Astrocyte (in vitro differentiated cells and primary cell): ENCODE data around the gene WDR47. TPM values are rescaled to one million over a fixed set of nuclear protein-coding genes. Genes with fewer than 3 reads are reported as not detected.
"Not testable (repeated sequence)": the region's sequence is repeated elsewhere in the genome, so short reads cannot be mapped to it uniquely, and the experiment has no call there.

Experiments used
- DNase-seq: peaks from one replicate; pipeline ENCODE4 v3.0.0-alpha.2; 2010; ENCODE audit warnings: low read depth
- FAIRE-seq: peaks from 2 replicates; lab custom pipeline; 2011; peaks lifted over from hg19 to GRCh38; lab: Jason Lieb, UNC
- H2AFZ ChIP-seq: 2 replicates; pipeline ENCODE4 v1.6.0; 2012; ENCODE audit warnings: low read depth, low read length, inconsistent platforms
- H3K27ac ChIP-seq: 2 replicates; pipeline ENCODE4 v1.5.1; 2011; ENCODE audit warnings: low read depth, low read length, inconsistent platforms
- H3K27me3 ChIP-seq: 2 replicates; pipeline ENCODE4 v1.6.0; 2011; ENCODE audit warnings: low read length, inconsistent platforms; ENCODE audit not compliant: insufficient read depth
- H3K36me3 ChIP-seq: 2 replicates; pipeline ENCODE4 v1.5.1; 2011; ENCODE audit warnings: low read length, inconsistent platforms; ENCODE audit not compliant: insufficient read depth
- H3K4me1 ChIP-seq: 2 replicates; pipeline ENCODE4 v1.5.1; 2011; ENCODE audit warnings: low read length, inconsistent platforms; ENCODE audit not compliant: insufficient read depth
- H3K4me2 ChIP-seq: 2 replicates; pipeline ENCODE4 v1.6.0; 2012; ENCODE audit warnings: low read length, inconsistent platforms
- H3K4me3 ChIP-seq: 2 replicates; pipeline ENCODE4 v1.5.1; 2011; ENCODE audit warnings: low read depth, mild to moderate bottlenecking, low read length, inconsistent platforms; ENCODE audit not compliant: insufficient read depth
- H3K79me2 ChIP-seq: 2 replicates; pipeline ENCODE4 v1.6.0; 2012; ENCODE audit warnings: mild to moderate bottlenecking, low read length, inconsistent platforms; ENCODE audit not compliant: insufficient read depth
- H3K9ac ChIP-seq: 2 replicates; pipeline ENCODE4 v1.6.0; 2012; ENCODE audit warnings: mild to moderate bottlenecking, low read length, inconsistent platforms
- H3K9me3 ChIP-seq: 2 replicates; pipeline ENCODE4 v1.5.1; 2012; ENCODE audit warnings: low read depth, mild to moderate bottlenecking, low read length, inconsistent platforms; ENCODE audit not compliant: insufficient read depth
- H4K20me1 ChIP-seq: 2 replicates; pipeline ENCODE4 v1.6.0; 2012; ENCODE audit warnings: low read length, inconsistent platforms; ENCODE audit not compliant: insufficient read depth
- H3K27ac Mint-ChIP-seq: one replicate; pipeline ENCODE4 v1.8.0; 2021; ENCODE audit warnings: mild to moderate bottlenecking, mixed read lengths; ENCODE audit not compliant: unreplicated experiment
- H3K27me3 Mint-ChIP-seq: one replicate; pipeline ENCODE4 v1.8.0; 2021; ENCODE audit warnings: low read depth, mixed read lengths; ENCODE audit not compliant: unreplicated experiment
- H3K36me3 Mint-ChIP-seq: one replicate; pipeline ENCODE4 v1.8.0; 2021; ENCODE audit warnings: low read depth, mixed read lengths; ENCODE audit not compliant: unreplicated experiment
- H3K4me1 Mint-ChIP-seq: one replicate; pipeline ENCODE4 v1.8.0; 2021; ENCODE audit warnings: low read depth, mixed read lengths; ENCODE audit not compliant: unreplicated experiment
- H3K4me3 Mint-ChIP-seq: one replicate; pipeline ENCODE4 v1.8.0; 2021; ENCODE audit warnings: mild to moderate bottlenecking, moderate library complexity, mixed read lengths; ENCODE audit not compliant: unreplicated experiment
- H3K9me3 Mint-ChIP-seq: one replicate; pipeline ENCODE4 v1.8.0; 2021; ENCODE audit warnings: mild to moderate bottlenecking, mixed read lengths; ENCODE audit not compliant: unreplicated experiment
- CTCF ChIP-seq: IDR thresholded peaks from 2 replicates; pipeline ENCODE4 v1.5.1; 2011; ENCODE audit warnings: low read depth, mild to moderate bottlenecking, inconsistent platforms, low read length, moderate library complexity; ENCODE audit not compliant: insufficient read depth
- EZH2 ChIP-seq: IDR thresholded peaks from 2 replicates; pipeline ENCODE4 v1.6.1; 2012; ENCODE audit warnings: mild to moderate bottlenecking, low read length, inconsistent platforms; ENCODE audit not compliant: insufficient read depth
- total RNA-seq: library from RNA; stranded (reverse); gene quantifications from 2 replicates; pipeline ENCODE4 v1.2.1, GENCODE V29; 2021

WDR47 gene
- total RNA-seq, 1 donor from 2014 or later, result 34.2 TPM

- Histone ChIP-seq H3K27me3 (no peaks in the 10 kb centered on the region), H4K20me1 (no peaks in the 10 kb centered on the region), H3K79me2 (no peaks in the 10 kb centered on the region), H3K4me3 (no peak overlapping the region), H2AFZ (no peak overlapping the region), H3K4me2 (no peak overlapping the region), H3K9me3 (no peaks in the 10 kb centered on the region), H3K36me3 (peaks cover 20% of the 10 kb centered on the region), H3K27ac (no peak overlapping the region), H3K9ac (no peak overlapping the region), H3K4me1 (no peaks in the 10 kb centered on the region)
- Mint-ChIP-seq H3K27ac (no peak overlapping the region), H3K4me3 (no peak overlapping the region), H3K36me3 (peaks cover 9% of the 10 kb centered on the region), H3K4me1 (no peaks in the 10 kb centered on the region), H3K9me3 (no peaks in the 10 kb centered on the region), H3K27me3 (no peaks in the 10 kb centered on the region)
- TF ChIP-seq CTCF, result no peak
- DNase-seq (no peak), FAIRE-seq (no peak)
These were observed 30.6 kb downstream of the WDR47 start for GRCh38 chr1:109011335-109011734.

GRCh38 chr1:108996622-108997021 lies 45.3 kb downstream of the WDR47 start:
- H3K4me3 ChIP-seq, H3K9me3 ChIP-seq, H3K27me3 ChIP-seq, H4K20me1 ChIP-seq, H2AFZ ChIP-seq, H3K4me2 ChIP-seq, FAIRE-seq, H3K4me3 Mint-ChIP-seq, H3K27me3 Mint-ChIP-seq, H3K9ac ChIP-seq, H3K27ac Mint-ChIP-seq, H3K4me1 ChIP-seq, H3K4me1 Mint-ChIP-seq, H3K9me3 Mint-ChIP-seq, H3K79me2 ChIP-seq, DNase-seq, H3K27ac ChIP-seq: not testable (repeated sequence)
- peaks cover 14% of the 10 kb centered on the region for H3K36me3 ChIP-seq
- peaks cover 31% of the 10 kb centered on the region for H3K36me3 Mint-ChIP-seq

GRCh38 chr1:108983114-108983513 lies 58.8 kb downstream of the WDR47 start:
- H4K20me1 ChIP-seq, result no peaks in the 10 kb centered on the region
- H3K9me3 ChIP-seq, result no peaks in the 10 kb centered on the region
- DNase-seq, result no peak
- no peaks in the 10 kb centered on the region for H3K79me2 ChIP-seq
- peaks cover 12% of the 10 kb centered on the region for H3K36me3 ChIP-seq
- no peak for TF ChIP-seq CTCF
- TF ChIP-seq EZH2, result no peak
- no peak overlapping the region for H3K4me3 Mint-ChIP-seq
- no peak overlapping the region for H3K27ac ChIP-seq
- no peaks in the 10 kb centered on the region for H3K9me3 Mint-ChIP-seq
- no peak overlapping the region for H3K4me2 ChIP-seq
- H3K27me3 Mint-ChIP-seq, result no peaks in the 10 kb centered on the region
- no peak for FAIRE-seq
- no peak overlapping the region for H2AFZ ChIP-seq
- H3K4me3 ChIP-seq, result no peak overlapping the region
- H3K36me3 Mint-ChIP-seq, result peaks cover 13% of the 10 kb centered on the region
- H3K27me3 ChIP-seq, result no peaks in the 10 kb centered on the region
- H3K4me1 ChIP-seq, result no peaks in the 10 kb centered on the region
- H3K27ac Mint-ChIP-seq, result no peak overlapping the region
- H3K4me1 Mint-ChIP-seq, result no peaks in the 10 kb centered on the region
- no peak overlapping the region for H3K9ac ChIP-seq
